CD14-positive monocyte (primary cell): Measurements from ENCODE around the gene COMMD10. TPM values are rescaled to one million over a fixed set of nuclear protein-coding genes. Genes with fewer than 3 reads are reported as not detected.

Experiments used
- DNase-seq, 3 donors: peaks; one replicate each; pipeline ENCODE4 v3.0.0-alpha.2; 2011 to 2022
- H2AFZ ChIP-seq: 2 replicates; pipeline ENCODE4 v1.6.0; 2012; ENCODE audit warnings: mild to moderate bottlenecking, low read depth, low read length, inconsistent platforms; ENCODE audit not compliant: insufficient read depth, poor library complexity, severe bottlenecking
- H3K27ac ChIP-seq, 2 donors: 1 replicate in 1 of 2; 2 replicates in 1 of 2; pipeline ENCODE4 v1.5.1; 2012 to 2013; ENCODE audit warnings: low read length in 2 of 2, control low read depth in 1 of 2, inconsistent platforms in 1 of 2, low read depth in 1 of 2, mild to moderate bottlenecking in 1 of 2
- H3K27me3 ChIP-seq, 2 donors: one replicate each; pipeline versions ENCODE4 v1.6.0 to v1.6.1; 2011 to 2013; ENCODE audit warnings: low read length in 2 of 2; ENCODE audit not compliant: control insufficient read depth in 2 of 2, insufficient read depth in 2 of 2
- H3K36me3 ChIP-seq, 2 donors: replicated peaks in 1 of 2; 1 replicate in 1 of 2; 2 replicates in 1 of 2; pipeline versions ENCODE4 v1.5.1 to v1.6.1; 2012 to 2013; ENCODE audit warnings: low read length in 2 of 2, control low read depth in 1 of 2, inconsistent platforms in 1 of 2, mild to moderate bottlenecking in 1 of 2; ENCODE audit not compliant: insufficient read depth in 2 of 2, control insufficient read depth in 1 of 2
- H3K4me1 ChIP-seq, 2 donors: 1 replicate in 1 of 2; 2 replicates in 1 of 2; pipeline versions ENCODE4 v1.5.1 to v1.6.1; 2012 to 2013; ENCODE audit warnings: low read length in 2 of 2, control low read depth in 1 of 2, inconsistent platforms in 1 of 2, mild to moderate bottlenecking in 1 of 2, moderate library complexity in 1 of 2; ENCODE audit not compliant: insufficient read depth in 2 of 2, control insufficient read depth in 1 of 2
- H3K4me2 ChIP-seq: replicated peaks from 2 replicates; pipeline ENCODE3; 2012; ENCODE audit warnings: low read length, moderate library complexity, mild to moderate bottlenecking; ENCODE audit not compliant: poor library complexity, severe bottlenecking; ENCODE audit errors: extremely low read depth
- H3K4me3 ChIP-seq, 3 experiments: fragments of 200-600 bp in 1 of 3; sonication (generic) in 1 of 3; replicated peaks in 1 of 3; 1 replicate in 2 of 3; 2 replicates in 1 of 3; pipeline ENCODE4 v1.5.1; 2011 to 2013; ENCODE audit warnings: low read length in 3 of 3, mild to moderate bottlenecking in 3 of 3, control low read depth in 2 of 3, low read depth in 2 of 3, inconsistent platforms in 1 of 3, moderate library complexity in 1 of 3
- H3K79me2 ChIP-seq: 2 replicates; pipeline ENCODE4 v1.6.0; 2012; ENCODE audit warnings: mild to moderate bottlenecking, control low read depth, inconsistent platforms, low read length, moderate library complexity; ENCODE audit not compliant: insufficient read depth
- H3K9ac ChIP-seq: 2 replicates; pipeline ENCODE4 v1.6.0; 2017; ENCODE audit warnings: low read length, mild to moderate bottlenecking; ENCODE audit not compliant: insufficient read depth, poor library complexity, severe bottlenecking
- H3K9me3 ChIP-seq, 2 donors: replicated peaks in 1 of 2; 1 replicate in 1 of 2; 2 replicates in 1 of 2; pipeline versions ENCODE4 v1.5.1 to v1.6.1; 2012 to 2013; ENCODE audit warnings: low read length in 2 of 2, control low read depth in 1 of 2; ENCODE audit not compliant: control insufficient read depth in 1 of 2, insufficient read depth in 1 of 2
- H4K20me1 ChIP-seq: 2 replicates; pipeline ENCODE4 v1.6.0; 2012; ENCODE audit warnings: mild to moderate bottlenecking, low read length, control low read depth, moderate library complexity; ENCODE audit not compliant: insufficient read depth
- H3K27ac Mint-ChIP-seq, 7 donors: one replicate each; pipeline ENCODE4 v1.8.0; 2020; ENCODE audit warnings: mild to moderate bottlenecking in 7 of 7, mixed read lengths in 7 of 7, moderate library complexity in 6 of 7, inconsistent platforms in 2 of 7
- H3K27me3 Mint-ChIP-seq, 3 donors: one replicate each; pipeline ENCODE4 v1.8.0; 2021 to 2022; ENCODE audit warnings: low read depth in 3 of 3, mild to moderate bottlenecking in 3 of 3, mixed read lengths in 3 of 3, moderate library complexity in 3 of 3, inconsistent platforms in 1 of 3
- H3K36me3 Mint-ChIP-seq, 2 donors: one replicate each; pipeline ENCODE4 v1.8.0; 2020; ENCODE audit warnings: mixed read lengths in 2 of 2, inconsistent platforms in 1 of 2, mild to moderate bottlenecking in 1 of 2
- H3K4me1 Mint-ChIP-seq: one replicate; pipeline ENCODE4 v1.8.0; 2020; ENCODE audit warnings: mild to moderate bottlenecking, mixed read lengths
- H3K4me3 Mint-ChIP-seq, 2 donors: one replicate each; pipeline ENCODE4 v1.8.0; 2020; ENCODE audit warnings: mild to moderate bottlenecking in 2 of 2, mixed read lengths in 2 of 2, moderate library complexity in 1 of 2
- H3K9me3 Mint-ChIP-seq, 7 donors: one replicate each; pipeline ENCODE4 v1.8.0; 2020 to 2022; ENCODE audit warnings: mixed read lengths in 7 of 7, mild to moderate bottlenecking in 6 of 7, moderate library complexity in 6 of 7, inconsistent platforms in 2 of 7
- CTCF ChIP-seq: fragments of 200-600 bp; IDR thresholded peaks from one replicate; pipeline ENCODE4 v1.8.0; 2022; ENCODE audit warnings: antibody characterized with exemption, mild to moderate bottlenecking
- WGBS: methylation state at CpG from one replicate; pipeline ENCODE4 v1.1.5; 2013; ENCODE audit warnings: missing lambda C conversion rate; ENCODE audit not compliant: insufficient coverage; 5-methylcytosine and 5-hydroxymethylcytosine counted together
- intact Hi-C, 2 donors: fragments of 100-400 bp; cut with micrococcal nuclease; formaldehyde crosslinking; loops; one replicate each; pipeline versions ENCODE4 v1.15.0 to v1.15.1; 2023
- polyA plus RNA-seq, 3 donors: library from polyadenylated mRNA; depleted of rRNA in 1 of 3; unstranded in 2 of 3; stranded (reverse) in 1 of 3; fragments of 300-500 nt in 2 of 3; fragments of >200 nt in 1 of 3; fragmentation: Illumina TruSeq in 2 of 3; gene quantifications; 1 replicate in 2 of 3; 2 replicates in 1 of 3; pipeline ENCODE4 v1.2.3, GENCODE V29; 2012 to 2021

Gene COMMD10
- polyA plus RNA-seq, 3 donors = 16.9 to 86.1 (median 61.2) TPM

GRCh38 chr5:116320486-116320885 is 235.7 kb downstream of the COMMD10 start:
- Mint-ChIP-seq H3K4me3 (no peak overlapping the region), H3K27ac (no peak overlapping the region), H3K27me3 (no peaks in the 10 kb centered on the region), H3K36me3 (peaks cover 50% of the 10 kb centered on the region in 2 donors), H3K9me3 (peaks cover 0 to 13% (median 9%) of the 10 kb centered on the region in 7 donors), H3K4me1 (no peaks in the 10 kb centered on the region)
- H3K27ac ChIP-seq = no peak overlapping the region
- intact Hi-C loops = no loop called here
- no peaks in the 10 kb centered on the region for H4K20me1 ChIP-seq
- H3K36me3 ChIP-seq = peaks cover 20 to 78% of the 10 kb centered on the region in 2 donors
- H3K27me3 ChIP-seq = no peaks in the 10 kb centered on the region
- H2AFZ ChIP-seq = no peak overlapping the region
- H3K79me2 ChIP-seq = no peaks in the 10 kb centered on the region
- no peak for DNase-seq
- peaks cover 5 to 6% of the 10 kb centered on the region in 2 donors for H3K9me3 ChIP-seq
- H3K9ac ChIP-seq = no peak overlapping the region
- no peak overlapping the region for H3K4me2 ChIP-seq
- H3K4me3 ChIP-seq = no peak overlapping the region
- no peaks in the 10 kb centered on the region for H3K4me1 ChIP-seq
- TF ChIP-seq CTCF = no peak

- no peak overlapping the region for H2AFZ ChIP-seq
- H3K27ac Mint-ChIP-seq = no peak overlapping the region
- H3K27me3 Mint-ChIP-seq = no peaks in the 10 kb centered on the region
- no peak overlapping the region for H3K4me3 ChIP-seq
- H3K4me1 Mint-ChIP-seq = no peaks in the 10 kb centered on the region
- H3K4me2 ChIP-seq = no peak overlapping the region
- no CpG with 5 or more reads among the region's 5 CpGs for WGBS
- intact Hi-C loops = no loop called here
- H3K9ac ChIP-seq = no peak overlapping the region
- H3K27me3 ChIP-seq = no peaks in the 10 kb centered on the region
- H4K20me1 ChIP-seq = no peaks in the 10 kb centered on the region
- TF ChIP-seq CTCF = no peak
- no peaks in the 10 kb centered on the region for H3K79me2 ChIP-seq
- H3K4me1 ChIP-seq = no peaks in the 10 kb centered on the region
- DNase-seq = no peak
- peaks cover 27 to 46% (median 34%) of the 10 kb centered on the region in 7 donors for H3K9me3 Mint-ChIP-seq
- no peak overlapping the region for H3K27ac ChIP-seq
- peaks cover 21 to 38% of the 10 kb centered on the region in 2 donors for H3K36me3 Mint-ChIP-seq
- H3K36me3 ChIP-seq = peaks cover 0 to 19% of the 10 kb centered on the region in 2 donors
- peaks cover 24 to 43% of the 10 kb centered on the region in 2 donors for H3K9me3 ChIP-seq
- no peak overlapping the region for H3K4me3 Mint-ChIP-seq
These were observed 244.7 kb downstream of the COMMD10 start for GRCh38 chr5:116329503-116329902.
